Right cardiac atrium (tissue), 5 donors: ENCODE data around the gene TRIM73. TPM values are rescaled to one million over a fixed set of nuclear protein-coding genes. Genes with fewer than 3 reads are reported as not detected.
A peak's percentile ranks its signal among the peaks of the same experiment; 100 is the strongest.
"Not testable (repeated sequence)": the region's sequence is repeated elsewhere in the genome, so short reads cannot be mapped to it uniquely, and the experiment has no call there.

ENCODE experiments used
- ATAC-seq, 2 donors: fragments of 200-7000 bp; cut with Tn5 transposase; one replicate each; pipeline versions ENCODE4 v1.8.0 to v1.9.1; 2020; ENCODE audit warnings: moderate library complexity in 2 of 2, mild to moderate bottlenecking in 1 of 2
- DNase-seq, 3 donors: peaks; one replicate each; pipeline ENCODE4 v3.0.0-alpha.2; 2020
- H3K27ac ChIP-seq: one replicate; pipeline ENCODE4 v1.5.1; 2013; ENCODE audit warnings: mild to moderate bottlenecking, low read length, control low read depth, moderate library complexity
- H3K27me3 ChIP-seq: one replicate; pipeline ENCODE4 v1.6.1; 2013; ENCODE audit not compliant: control insufficient read depth, insufficient read depth
- H3K4me1 ChIP-seq: one replicate; pipeline ENCODE4 v1.6.1; 2013; ENCODE audit warnings: low read length; ENCODE audit not compliant: control insufficient read depth, insufficient read depth
- H3K4me3 ChIP-seq: one replicate; pipeline ENCODE4 v1.5.1; 2013; ENCODE audit warnings: low read length, control low read depth
- H3K9me3 ChIP-seq: one replicate; pipeline ENCODE4 v1.6.1; 2013; ENCODE audit warnings: low read length; ENCODE audit not compliant: control insufficient read depth
- WGBS: extraction: QIAGEN DNeasy Blood & Tissue Kit; methylation state at CpG from one replicate; pipeline ENCODE4 v1.1.7; 2013; 5-methylcytosine and 5-hydroxymethylcytosine counted together
- intact Hi-C, 4 donors: fragments of 100-400 bp; cut with DNase I; formaldehyde crosslinking; loops; one replicate each; pipeline versions ENCODE4 v1.11.0 to v1.14.0; 2022 to 2023
- polyA plus RNA-seq: library from polyadenylated mRNA; stranded (reverse); fragments of 200-250 nt; gene quantifications from one replicate; pipeline ENCODE4 v1.2.3, GENCODE V29; 2013
- total RNA-seq, 4 donors: library from RNA; stranded (reverse); fragmentation: NEBNext Ultra II Directional; extraction: Animal tissue kit (Norgen Biotek cat#: 25700); gene quantifications; one replicate each; pipeline ENCODE4 v1.2.1, GENCODE V29; 2021
- donor health status: healthy with polysubstance abuse.
- donor health status: DM: no; HTN: yes; CAD: no.
- donor health status: DM: no; HTN: no; CAD: no.
- donor health status: DM: no; HTN: yes; CAD: no; lungs with severe emphysema.
- donor health status: DM: yes; HTN: yes; CAD: no.

The TRIM73 gene
- total and polyA plus RNA-seq, 5 donors: 1.0 to 3.8 (median 1.1) TPM

DNA sequence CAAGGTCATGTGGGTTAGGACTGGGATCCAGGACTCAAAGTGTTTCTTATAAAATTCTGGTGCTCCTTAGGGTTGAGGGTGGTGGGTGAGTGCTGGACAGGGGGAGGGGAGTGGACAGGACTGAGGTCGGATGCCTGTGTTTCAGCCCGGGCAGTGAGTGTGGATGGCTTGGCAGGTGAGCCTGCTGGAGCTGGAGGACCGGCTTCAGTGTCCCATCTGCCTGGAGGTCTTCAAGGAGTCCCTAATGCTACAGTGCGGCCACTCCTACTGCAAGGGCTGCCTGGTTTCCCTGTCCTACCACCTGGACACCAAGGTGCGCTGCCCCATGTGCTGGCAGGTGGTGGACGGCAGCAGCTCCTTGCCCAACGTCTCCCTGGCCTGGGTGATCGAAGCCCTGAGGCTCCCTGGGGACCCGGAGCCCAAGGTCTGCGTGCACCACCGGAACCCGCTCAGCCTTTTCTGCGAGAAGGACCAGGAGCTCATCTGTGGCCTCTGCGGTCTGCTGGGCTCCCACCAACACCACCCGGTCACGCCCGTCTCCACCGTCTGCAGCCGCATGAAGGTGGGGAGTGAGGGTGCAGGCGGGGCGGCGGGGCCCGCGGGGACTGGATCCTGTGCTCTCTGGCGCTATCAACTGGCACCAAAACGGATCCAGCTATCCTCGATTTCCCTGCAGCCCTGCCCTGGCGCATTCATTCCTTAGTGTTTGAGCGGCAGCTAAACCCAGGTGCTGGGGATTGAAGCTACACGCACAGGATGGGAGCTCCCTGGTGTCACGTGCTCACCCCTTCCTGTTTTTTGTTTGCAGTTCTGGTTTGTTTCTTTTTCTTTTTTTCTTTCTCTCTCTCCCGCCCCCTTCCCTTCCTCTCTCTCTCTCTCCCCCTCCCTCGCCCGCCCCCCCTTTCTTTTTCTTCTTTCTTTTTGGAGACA, 3.6 kb downstream of the TRIM73 start:
- H3K27ac ChIP-seq, H3K4me1 ChIP-seq, H3K27me3 ChIP-seq, H3K4me3 ChIP-seq, H3K9me3 ChIP-seq, intact Hi-C loops: not testable (repeated sequence)
- DNase-seq (peak in 2 of 3 donors; percentile 3 to 17), ATAC-seq (peak; percentile 11 to 28)
- whole genome bisulfite sequencing: 97% methylated on average over 2 of the region's 34 CpGs

DNA sequence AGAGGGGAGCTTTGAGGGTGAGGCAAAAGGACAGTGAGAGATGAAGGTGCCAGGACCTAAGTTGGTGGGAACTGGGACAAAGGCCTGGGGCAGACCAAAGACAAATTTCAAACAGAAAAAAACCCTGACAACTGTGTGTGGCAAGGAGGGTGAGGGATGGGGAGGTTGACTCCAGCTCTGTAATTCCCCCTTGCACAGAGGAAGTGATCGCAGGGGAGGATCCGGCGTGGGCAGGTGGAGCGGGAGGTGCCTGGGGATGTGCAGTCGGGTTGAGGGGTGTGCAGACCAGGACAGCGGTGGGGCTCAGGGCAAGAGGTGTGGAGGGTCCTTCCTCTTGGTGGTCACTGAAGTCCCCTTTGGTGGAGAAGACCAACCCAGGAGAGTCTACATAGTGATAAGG, 5.1 kb downstream of the TRIM73 start:
- H3K4me3 ChIP-seq, H3K27me3 ChIP-seq, ATAC-seq, H3K9me3 ChIP-seq, H3K4me1 ChIP-seq, intact Hi-C loops, DNase-seq, H3K27ac ChIP-seq: not testable (repeated sequence)
- no CpG with 5 or more reads among the region's 6 CpGs for WGBS

DNA sequence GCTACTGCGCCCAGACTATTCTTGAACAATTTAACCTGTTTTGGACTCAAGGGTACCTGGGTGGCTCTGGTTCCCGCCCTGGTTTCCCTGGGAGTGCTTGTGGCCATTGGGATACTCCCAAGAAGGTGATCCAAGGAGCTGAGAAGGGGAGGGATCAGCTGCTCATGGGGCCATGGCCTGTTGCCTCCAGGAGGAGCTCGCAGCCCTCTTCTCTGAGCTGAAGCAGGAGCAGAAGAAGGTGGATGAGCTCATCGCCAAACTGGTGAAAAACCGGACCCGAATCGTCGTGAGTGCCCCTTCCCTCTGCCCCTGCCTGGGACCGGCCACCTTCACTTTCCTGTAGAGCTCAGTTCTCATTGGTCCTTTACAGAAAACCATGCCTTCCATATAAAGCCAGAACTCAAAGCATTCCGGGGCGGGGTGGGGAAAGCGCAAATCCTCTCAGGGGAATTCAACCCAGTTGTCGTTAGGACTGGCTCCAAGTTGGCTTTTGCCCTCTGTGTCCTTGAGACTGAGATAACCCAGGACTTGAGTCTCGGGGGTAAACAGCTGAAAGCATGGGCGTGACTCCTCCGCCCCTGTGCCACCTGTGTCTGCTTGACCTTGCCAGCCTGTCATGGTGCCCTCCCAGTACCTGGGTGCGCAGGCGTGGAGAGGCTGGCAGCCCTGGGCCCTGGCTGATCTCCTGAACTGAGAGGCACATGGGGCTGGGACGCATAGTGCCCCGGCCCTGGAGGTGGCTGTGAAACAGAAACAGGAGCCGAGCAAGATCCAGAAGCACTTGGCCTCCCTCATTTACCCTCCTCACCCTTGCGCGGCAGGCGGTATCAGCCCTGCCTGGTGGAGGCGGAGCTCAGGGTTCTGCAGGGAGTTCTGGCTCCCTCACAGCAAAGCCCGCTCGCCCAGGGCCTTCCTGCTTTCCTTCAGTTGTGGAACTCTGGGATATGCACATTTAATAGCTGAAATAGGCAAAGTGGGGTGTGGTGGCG, 8.3 kb downstream of the TRIM73 start:
- DNase-seq, intact Hi-C loops, H3K27me3 ChIP-seq, H3K9me3 ChIP-seq, H3K27ac ChIP-seq, H3K4me1 ChIP-seq, H3K4me3 ChIP-seq: not testable (repeated sequence)
- peak; percentile 7 to 52 for ATAC-seq
- WGBS: no CpG with 5 or more reads among the region's 28 CpGs

DNA sequence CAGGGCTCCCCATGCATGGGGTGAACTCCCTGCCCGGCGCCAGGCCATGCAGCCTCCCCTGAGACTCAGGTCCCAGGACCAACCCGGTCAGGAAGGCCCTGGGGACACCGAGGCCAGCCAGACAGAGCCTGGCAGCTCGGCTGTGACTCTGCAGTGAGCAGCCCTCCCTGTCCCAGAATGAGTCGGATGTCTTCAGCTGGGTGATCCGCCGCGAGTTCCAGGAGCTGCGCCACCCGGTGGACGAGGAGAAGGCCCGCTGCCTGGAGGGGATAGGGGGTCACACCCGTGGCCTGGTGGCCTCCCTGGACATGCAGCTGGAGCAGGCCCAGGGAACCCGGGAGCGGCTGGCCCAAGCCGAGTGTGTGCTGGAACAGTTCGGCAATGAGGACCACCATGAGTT, 9.2 kb downstream of the TRIM73 start:
- H3K4me3 ChIP-seq, intact Hi-C loops, H3K27ac ChIP-seq, DNase-seq, H3K9me3 ChIP-seq, H3K27me3 ChIP-seq, H3K4me1 ChIP-seq: not testable (repeated sequence)
- WGBS: 63% methylated on average over 4 of the region's 18 CpGs
- ATAC-seq: peak; percentile 9 to 27

DNA sequence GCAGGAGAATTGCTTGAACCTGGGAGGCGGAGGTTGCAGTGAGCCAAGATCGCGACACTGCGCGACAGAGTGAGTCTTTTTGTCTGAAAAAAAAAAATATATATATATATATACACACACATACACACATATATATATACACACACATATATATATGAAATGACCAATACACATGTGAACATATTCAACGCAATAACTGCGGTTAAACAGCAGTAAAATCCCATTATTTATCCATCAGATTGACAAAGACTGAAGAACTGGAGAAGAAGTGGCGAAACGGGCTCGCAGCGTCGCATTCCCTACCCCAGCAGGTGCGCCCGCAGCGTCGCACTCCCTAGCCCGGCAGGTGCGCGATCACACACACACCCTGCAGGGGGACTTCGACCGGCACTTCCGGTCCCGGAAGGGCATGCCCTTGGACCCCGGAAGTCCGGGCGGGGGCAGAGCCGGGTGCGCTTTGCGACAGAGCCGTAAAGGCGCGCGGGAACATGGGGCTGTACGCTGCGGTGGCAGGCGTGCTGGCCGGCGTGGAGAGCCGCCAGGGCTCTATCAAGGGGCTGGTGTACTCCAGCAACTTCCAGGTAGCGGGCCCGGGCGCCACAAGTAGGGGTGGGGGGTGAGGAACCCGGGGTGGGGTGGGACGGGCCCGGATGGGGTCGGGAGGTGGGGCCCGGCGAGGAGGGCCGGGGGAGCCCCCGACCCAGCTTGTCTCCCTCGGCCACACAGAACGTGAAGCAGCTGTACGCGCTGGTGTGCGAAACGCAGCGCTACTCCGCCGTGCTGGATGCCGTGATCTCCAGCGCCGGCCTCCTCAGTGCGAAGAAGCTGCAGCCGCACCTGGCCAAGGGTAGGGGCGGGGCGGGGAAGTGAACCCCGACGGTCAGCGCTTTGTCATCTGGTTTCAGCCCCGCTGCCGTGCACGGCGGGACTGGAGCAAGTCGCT, 14.7 kb downstream of the TRIM73 start:
- H3K4me1 ChIP-seq, H3K27me3 ChIP-seq, H3K9me3 ChIP-seq, H3K27ac ChIP-seq, intact Hi-C loops: not testable (repeated sequence)
- peak overlapping the region; percentile 35 for H3K4me3 ChIP-seq
- DNase-seq: peak in 2 of 3 donors; percentile 11 to 70
- ATAC-seq: peak; percentile 94 to 96
- under 1% methylated on average over 11 of the region's 74 CpGs for whole genome bisulfite sequencing

DNA sequence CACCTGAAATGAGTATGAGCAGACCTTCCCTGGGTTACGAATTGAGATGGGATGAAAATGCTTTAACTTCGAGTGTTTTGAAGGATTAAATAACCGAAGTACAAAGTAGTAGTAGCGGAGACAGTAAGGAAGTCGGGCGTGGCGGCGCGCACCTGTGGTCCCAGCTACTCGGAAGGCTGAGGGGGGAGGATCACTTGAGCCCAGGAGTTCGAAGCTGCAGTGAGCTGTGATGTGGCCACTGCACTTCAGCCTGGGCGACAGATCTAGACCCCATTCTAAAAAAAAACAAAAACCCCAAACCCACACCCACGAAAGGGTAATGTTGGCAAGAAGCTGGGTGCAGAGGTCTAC, 15.4 kb downstream of the TRIM73 start:
- H3K27ac ChIP-seq, H3K9me3 ChIP-seq, intact Hi-C loops, H3K27me3 ChIP-seq, DNase-seq, H3K4me1 ChIP-seq, H3K4me3 ChIP-seq: not testable (repeated sequence)
- whole genome bisulfite sequencing: no CpG with 5 or more reads among the region's 13 CpGs
- peak in 1 of 2 donors; percentile 4 for ATAC-seq

DNA sequence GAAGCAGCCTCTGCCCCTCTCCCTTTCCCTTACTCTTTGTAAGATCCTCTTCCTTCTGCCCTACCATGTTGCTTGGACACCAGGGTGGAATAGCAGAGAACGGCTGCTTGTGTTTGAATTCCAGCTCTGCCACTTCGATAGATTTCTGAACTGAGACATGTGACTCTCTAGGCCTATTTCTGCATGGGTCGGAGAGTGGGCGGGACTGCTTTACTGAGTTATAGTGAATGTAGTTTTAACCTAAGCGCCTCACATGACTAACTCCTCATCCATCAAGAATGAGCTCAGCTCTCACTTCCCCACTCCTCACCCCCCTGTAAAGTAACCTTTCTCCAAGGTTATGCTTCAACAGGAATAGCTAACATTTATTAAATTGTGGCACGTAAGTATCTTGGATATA, 18.8 kb downstream of the TRIM73 start:
- H3K27ac ChIP-seq, H3K4me1 ChIP-seq, H3K27me3 ChIP-seq, H3K4me3 ChIP-seq, intact Hi-C loops, H3K9me3 ChIP-seq, ATAC-seq, DNase-seq: not testable (repeated sequence)
- 69% methylated on average over 5 of the region's 6 CpGs for WGBS

DNA sequence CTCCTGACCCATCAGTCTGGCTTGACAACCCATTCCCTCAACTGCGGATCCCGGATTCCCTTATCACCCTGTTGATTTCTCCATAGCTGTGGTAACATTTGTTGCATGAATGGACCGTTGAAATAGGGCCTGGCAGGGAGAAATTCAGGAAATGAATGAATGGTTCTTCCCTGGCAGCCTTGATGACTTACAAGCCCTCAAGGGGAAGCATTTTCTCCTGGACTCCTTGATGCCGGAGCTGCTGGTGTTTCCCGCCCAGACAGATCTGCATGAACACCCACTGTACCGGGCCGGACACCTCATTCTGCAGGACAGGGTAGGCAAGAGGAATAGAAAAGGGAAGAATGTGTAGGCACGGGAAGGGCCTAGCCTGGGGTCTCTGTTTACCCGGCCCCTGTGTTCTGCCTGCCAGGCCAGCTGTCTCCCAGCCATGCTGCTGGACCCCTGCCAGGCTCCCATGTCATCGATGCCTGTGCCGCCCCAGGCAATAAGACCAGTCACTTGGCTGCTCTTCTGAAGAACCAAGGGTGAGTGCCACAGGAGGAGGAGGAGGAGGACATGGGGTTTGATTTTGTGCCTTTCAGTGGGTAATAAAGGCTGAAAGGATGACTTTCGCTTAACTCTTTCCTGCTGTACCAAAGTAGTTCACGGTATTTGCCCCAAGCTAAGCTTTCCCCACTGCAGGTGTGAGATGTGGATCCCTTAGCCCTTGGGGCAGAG, 19.4 kb downstream of the TRIM73 start:
- H3K4me1 ChIP-seq, H3K27ac ChIP-seq, H3K9me3 ChIP-seq, intact Hi-C loops, H3K27me3 ChIP-seq, ATAC-seq, H3K4me3 ChIP-seq: not testable (repeated sequence)
- 60% methylated on average over 12 of the region's 13 CpGs for WGBS
- DNase-seq: peak in 1 of 3 donors; percentile 4

DNA sequence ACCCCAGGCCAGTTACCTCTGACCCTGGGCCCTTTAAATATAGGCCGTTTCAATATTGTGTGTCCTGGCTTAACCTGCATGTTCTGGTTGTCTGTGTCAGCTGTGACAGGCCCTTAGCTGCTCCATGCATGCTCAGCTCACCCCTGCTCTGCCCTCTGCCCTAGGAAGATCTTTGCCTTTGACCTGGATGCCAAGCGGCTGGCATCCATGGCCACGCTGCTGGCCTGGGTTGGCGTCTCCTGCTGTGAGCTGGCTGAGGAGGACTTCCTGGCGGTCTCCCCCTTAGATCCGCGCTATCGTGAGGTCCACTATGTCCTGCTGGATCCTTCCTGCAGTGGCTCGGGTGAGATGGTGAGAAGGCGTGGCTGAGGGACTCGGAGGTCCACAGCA, 20.0 kb downstream of the TRIM73 start:
- H3K27me3 ChIP-seq, intact Hi-C loops, H3K4me3 ChIP-seq, H3K9me3 ChIP-seq, ATAC-seq, H3K27ac ChIP-seq, H3K4me1 ChIP-seq: not testable (repeated sequence)
- 74% methylated on average over 11 of the region's 11 CpGs for WGBS
- peak in 1 of 3 donors; percentile 6 for DNase-seq
